ENCODE data around the gene QPCT.

Gene QPCT

GRCh38 chr2:37364351-37364750 lies 19.9 kb downstream of the QPCT start:
- in situ Hi-C loops (cut with MboI; ENCODE audit: low sequenced_read_pairs, unreplicated experiment): no loop called here

GRCh38 chr2:37365669-37366068 lies 21.2 kb downstream of the QPCT start:
- in situ Hi-C loops (cut with MboI; ENCODE audit: low sequenced_read_pairs, unreplicated experiment): no loop called here
- DNase-seq (ENCODE audit: low spot score): no peak
- TF ChIP-seq, protein P1, sequence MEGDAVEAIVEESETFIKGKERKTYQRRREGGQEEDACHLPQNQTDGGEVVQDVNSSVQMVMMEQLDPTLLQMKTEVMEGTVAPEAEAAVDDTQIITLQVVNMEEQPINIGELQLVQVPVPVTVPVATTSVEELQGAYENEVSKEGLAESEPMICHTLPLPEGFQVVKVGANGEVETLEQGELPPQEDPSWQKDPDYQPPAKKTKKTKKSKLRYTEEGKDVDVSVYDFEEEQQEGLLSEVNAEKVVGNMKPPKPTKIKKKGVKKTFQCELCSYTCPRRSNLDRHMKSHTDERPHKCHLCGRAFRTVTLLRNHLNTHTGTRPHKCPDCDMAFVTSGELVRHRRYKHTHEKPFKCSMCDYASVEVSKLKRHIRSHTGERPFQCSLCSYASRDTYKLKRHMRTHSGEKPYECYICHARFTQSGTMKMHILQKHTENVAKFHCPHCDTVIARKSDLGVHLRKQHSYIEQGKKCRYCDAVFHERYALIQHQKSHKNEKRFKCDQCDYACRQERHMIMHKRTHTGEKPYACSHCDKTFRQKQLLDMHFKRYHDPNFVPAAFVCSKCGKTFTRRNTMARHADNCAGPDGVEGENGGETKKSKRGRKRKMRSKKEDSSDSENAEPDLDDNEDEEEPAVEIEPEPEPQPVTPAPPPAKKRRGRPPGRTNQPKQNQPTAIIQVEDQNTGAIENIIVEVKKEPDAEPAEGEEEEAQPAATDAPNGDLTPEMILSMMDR (IDR thresholded peaks at IDR 0.05; ENCODE audit: borderline replicate concordance, control extremely low read depth, extremely low read depth, insufficient read depth, missing control alignments): no peak

More at GRCh38 chr2:37364351-37364750, 19.9 kb downstream of the QPCT start:
- DNase-seq (ENCODE audit: low spot score): no peak
- TF ChIP-seq, protein P1 (IDR thresholded peaks at IDR 0.05; ENCODE audit: borderline replicate concordance, control extremely low read depth, extremely low read depth, insufficient read depth, missing control alignments): no peak

DNA sequence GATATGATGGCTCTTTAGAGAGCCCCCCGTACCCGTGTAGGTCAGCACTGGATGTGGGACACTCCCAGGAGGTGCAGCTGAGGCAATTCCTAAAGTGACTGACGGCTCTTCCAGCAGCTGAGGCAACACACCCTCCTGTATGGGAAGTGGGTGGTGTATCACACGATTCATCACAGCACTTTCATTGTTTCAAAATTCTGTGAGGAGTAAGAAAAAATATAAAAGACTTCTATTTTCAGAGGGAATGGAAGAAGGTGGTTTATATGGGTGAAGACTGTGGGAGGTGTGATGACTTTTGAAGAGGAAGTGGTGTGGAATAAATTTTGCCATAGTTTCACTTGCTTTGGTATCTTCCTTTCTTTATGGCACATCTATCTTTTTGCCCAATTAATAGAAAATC lies 22.3 kb downstream of the QPCT start:
- in situ Hi-C loops (cut with MboI; ENCODE audit: low sequenced_read_pairs, unreplicated experiment): no loop called here
- TF ChIP-seq, protein P1 (IDR thresholded peaks at IDR 0.05; ENCODE audit: borderline replicate concordance, control extremely low read depth, extremely low read depth, insufficient read depth, missing control alignments): no peak
- DNase-seq (ENCODE audit: low spot score): no peak

DNA sequence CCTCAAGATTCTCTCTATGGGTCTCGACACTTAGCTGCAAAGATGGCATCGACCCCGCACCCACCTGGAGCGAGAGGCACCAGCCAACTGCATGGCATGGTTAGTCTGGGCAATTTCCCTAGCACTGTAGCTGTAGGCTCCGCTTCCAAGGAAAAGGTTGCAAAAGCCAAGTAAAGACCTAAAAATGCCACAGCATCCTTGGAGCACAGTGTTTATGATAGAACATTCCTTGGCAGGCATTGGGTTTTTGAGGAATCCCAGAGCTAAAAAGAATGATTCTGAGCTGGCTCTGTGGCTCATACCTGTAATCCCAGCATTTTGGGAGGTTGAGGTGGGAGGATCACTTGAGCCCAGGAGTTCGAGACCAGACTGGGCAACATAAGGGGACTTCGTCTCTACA lies 22.9 kb downstream of the QPCT start:
- TF ChIP-seq, protein P1 (IDR thresholded peaks at IDR 0.05; ENCODE audit: borderline replicate concordance, control extremely low read depth, extremely low read depth, insufficient read depth, missing control alignments): no peak
- in situ Hi-C loops (cut with MboI; ENCODE audit: low sequenced_read_pairs, unreplicated experiment): no loop called here
- no peak for DNase-seq (ENCODE audit: low spot score)

DNA sequence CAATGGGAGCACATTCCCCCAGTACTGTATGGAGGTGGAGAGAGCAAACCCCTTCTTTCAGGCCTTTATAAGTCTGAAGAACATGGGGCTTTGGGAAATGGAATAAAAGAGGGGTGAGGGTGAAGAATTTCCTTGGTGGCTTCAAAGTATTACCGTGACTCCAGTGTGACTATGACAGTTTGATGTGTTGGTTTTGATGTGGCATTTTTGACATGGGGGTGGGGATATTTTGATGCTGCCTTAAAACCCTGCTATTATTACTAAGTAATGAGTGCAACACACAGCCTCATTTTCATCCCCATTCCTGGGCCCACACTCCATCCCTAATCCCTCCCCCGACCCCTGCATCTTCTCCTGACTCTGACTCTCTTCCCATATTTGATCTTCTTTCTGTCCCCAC lies 23.6 kb downstream of the QPCT start:
- DNase-seq (ENCODE audit: low spot score): no peak
- TF ChIP-seq, protein P1 (IDR thresholded peaks at IDR 0.05; ENCODE audit: borderline replicate concordance, control extremely low read depth, extremely low read depth, insufficient read depth, missing control alignments): no peak
- in situ Hi-C loops (cut with MboI; ENCODE audit: low sequenced_read_pairs, unreplicated experiment): no loop called here

GRCh38 chr2:37370666-37371065 lies 26.2 kb downstream of the QPCT start:
- no peak for DNase-seq (ENCODE audit: low spot score)
- in situ Hi-C loops (cut with MboI; ENCODE audit: low sequenced_read_pairs, unreplicated experiment): no loop called here
- TF ChIP-seq, protein P1 (IDR thresholded peaks at IDR 0.05; ENCODE audit: borderline replicate concordance, control extremely low read depth, extremely low read depth, insufficient read depth, missing control alignments): no peak

DNA sequence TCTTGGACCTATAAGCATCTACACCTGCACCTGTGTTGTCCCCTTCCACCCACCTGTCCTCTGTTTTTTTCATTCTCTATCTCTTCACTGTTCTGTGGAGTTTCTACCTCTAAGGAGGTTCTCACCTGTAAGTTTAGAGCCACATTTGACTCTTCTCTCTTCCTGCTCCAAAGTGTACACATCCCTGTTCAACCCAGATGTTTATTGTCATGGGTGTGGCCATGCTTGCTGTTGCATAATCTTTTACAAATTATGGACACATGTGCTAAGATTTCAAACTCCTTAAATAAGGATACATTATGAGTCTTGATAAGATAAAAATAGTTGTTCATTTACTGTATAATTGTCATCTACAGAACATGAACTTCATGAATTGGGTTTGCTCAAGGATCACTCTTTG lies 27.6 kb downstream of the QPCT start:
- in situ Hi-C loops (cut with MboI; ENCODE audit: low sequenced_read_pairs, unreplicated experiment): no loop called here
- DNase-seq (ENCODE audit: low spot score): no peak
- TF ChIP-seq, protein P1 (IDR thresholded peaks at IDR 0.05; ENCODE audit: borderline replicate concordance, control extremely low read depth, extremely low read depth, insufficient read depth, missing control alignments): no peak

Measured in GM13976 (cell line).